ENCODE data around the gene LARP1.

The LARP1 gene

GRCh38 chr5:154837009-154837901 is 82.1 kb downstream of the LARP1 start:
- in situ Hi-C loops (cut with MboI; ENCODE audit: low sequenced_read_pairs), result no loop called here
- no peaks in the 10 kb centered on the region for H3K9me3 ChIP-seq
- H3K4me1 ChIP-seq, result no peaks in the 10 kb centered on the region
- no peaks in the 10 kb centered on the region for H3K27me3 ChIP-seq (ENCODE audit: low read depth)
- H3K36me3 ChIP-seq (replicated peaks), result peaks cover 5% of the 10 kb centered on the region
- DNase-seq (ENCODE audit: low spot score in 2 of 2), result no peak
- no peak overlapping the region for H3K4me3 ChIP-seq

GRCh38 chr5:154840435-154841272 is 85.5 kb downstream of the LARP1 start:
- H3K36me3 ChIP-seq (replicated peaks), result no peaks in the 10 kb centered on the region
- in situ Hi-C loops (cut with MboI; ENCODE audit: low sequenced_read_pairs), result no loop called here
- no peak for DNase-seq (ENCODE audit: low spot score in 2 of 2)
- no peaks in the 10 kb centered on the region for H3K4me1 ChIP-seq
- no peak overlapping the region for H3K4me3 ChIP-seq
- H3K27me3 ChIP-seq (ENCODE audit: low read depth), result no peaks in the 10 kb centered on the region
- H3K9me3 ChIP-seq, result no peaks in the 10 kb centered on the region

GRCh38 chr5:154841273-154841661 is 86.1 kb downstream of the LARP1 start:
- in situ Hi-C loops (cut with MboI; ENCODE audit: low sequenced_read_pairs), result no loop called here
- H3K36me3 ChIP-seq (replicated peaks), result no peaks in the 10 kb centered on the region
- no peak for DNase-seq (ENCODE audit: low spot score in 2 of 2)
- H3K27me3 ChIP-seq (ENCODE audit: low read depth), result no peaks in the 10 kb centered on the region
- no peaks in the 10 kb centered on the region for H3K9me3 ChIP-seq
- no peak overlapping the region for H3K4me3 ChIP-seq
- no peaks in the 10 kb centered on the region for H3K4me1 ChIP-seq

GRCh38 chr5:154842689-154843530 is 87.7 kb downstream of the LARP1 start:
- no peaks in the 10 kb centered on the region for H3K4me1 ChIP-seq
- H3K36me3 ChIP-seq (replicated peaks), result no peaks in the 10 kb centered on the region
- H3K4me3 ChIP-seq, result no peak overlapping the region
- no peak for DNase-seq (ENCODE audit: low spot score in 2 of 2)
- H3K27me3 ChIP-seq (ENCODE audit: low read depth), result no peaks in the 10 kb centered on the region
- in situ Hi-C loops (cut with MboI; ENCODE audit: low sequenced_read_pairs), result no loop called here
- no peaks in the 10 kb centered on the region for H3K9me3 ChIP-seq

- in situ Hi-C loops (cut with MboI; ENCODE audit: low sequenced_read_pairs), result no loop called here
- Histone ChIP-seq H3K4me1 (no peaks in the 10 kb centered on the region), H3K27me3 (ENCODE audit: low read depth) (no peaks in the 10 kb centered on the region), H3K9me3 (no peaks in the 10 kb centered on the region), H3K36me3 (replicated peaks) (no peaks in the 10 kb centered on the region), H3K4me3 (no peak overlapping the region)
- DNase-seq (ENCODE audit: low spot score in 2 of 2), result no peak
These were observed 89.6 kb downstream of the LARP1 start for GRCh38 chr5:154844809-154845208.

- Histone ChIP-seq H3K4me3 (no peak overlapping the region), H3K27me3 (ENCODE audit: low read depth) (no peaks in the 10 kb centered on the region), H3K4me1 (no peaks in the 10 kb centered on the region), H3K36me3 (replicated peaks) (no peaks in the 10 kb centered on the region), H3K9me3 (no peaks in the 10 kb centered on the region)
- no peak for DNase-seq (ENCODE audit: low spot score in 2 of 2)
- in situ Hi-C loops (cut with MboI; ENCODE audit: low sequenced_read_pairs), result no loop called here
These were observed 94.1 kb downstream of the LARP1 start for GRCh38 chr5:154849264-154849785.

- H3K4me3 ChIP-seq, result no peak overlapping the region
- DNase-seq (ENCODE audit: low spot score in 2 of 2), result no peak
- in situ Hi-C loops (cut with MboI; ENCODE audit: low sequenced_read_pairs), result no loop called here
- no peaks in the 10 kb centered on the region for H3K36me3 ChIP-seq (replicated peaks)
- no peaks in the 10 kb centered on the region for H3K27me3 ChIP-seq (ENCODE audit: low read depth)
- no peaks in the 10 kb centered on the region for H3K9me3 ChIP-seq
- H3K4me1 ChIP-seq, result no peaks in the 10 kb centered on the region
These were observed 94.6 kb downstream of the LARP1 start for GRCh38 chr5:154849791-154850201.

GRCh38 chr5:154850255-154851062 is 95.3 kb downstream of the LARP1 start, which contains the start of gene FAXDC2:
Gene FAXDC2, minus strand, starts transcription at chr5:154850603. Its CDS starts 12,425 bp downstream, at chr5:154838178.
- DNase-seq (ENCODE audit: low spot score in 2 of 2), result peak in 1 of 2 experiments; percentile 24
- Histone ChIP-seq H3K9me3 (no peaks in the 10 kb centered on the region), H3K4me1 (no peaks in the 10 kb centered on the region), H3K36me3 (replicated peaks) (no peaks in the 10 kb centered on the region), H3K4me3 (no peak within 1 kb of the TSS), H3K27me3 (ENCODE audit: low read depth) (no peaks in the 10 kb centered on the region)
- in situ Hi-C loops (cut with MboI; ENCODE audit: low sequenced_read_pairs), result no loop called here

GRCh38 chr5:154851351-154851750 is 96.2 kb downstream of the LARP1 start:
- in situ Hi-C loops (cut with MboI; ENCODE audit: low sequenced_read_pairs), result no loop called here
- Histone ChIP-seq H3K4me1 (no peaks in the 10 kb centered on the region), H3K4me3 (no peak overlapping the region), H3K9me3 (no peaks in the 10 kb centered on the region), H3K36me3 (replicated peaks) (no peaks in the 10 kb centered on the region), H3K27me3 (ENCODE audit: low read depth) (no peaks in the 10 kb centered on the region)
- DNase-seq (ENCODE audit: low spot score in 2 of 2), result no peak

- H3K36me3 ChIP-seq (replicated peaks), result peaks cover 3% of the 10 kb centered on the region
- H3K27me3 ChIP-seq (ENCODE audit: low read depth), result no peaks in the 10 kb centered on the region
- in situ Hi-C loops (cut with MboI; ENCODE audit: low sequenced_read_pairs), result no loop called here
- peaks cover 19% of the 10 kb centered on the region for H3K4me1 ChIP-seq
- H3K4me3 ChIP-seq, result peak overlapping the region; percentile 89
- DNase-seq (ENCODE audit: low spot score in 2 of 2), result peak; percentile 90 to 96
- H3K9me3 ChIP-seq, result no peaks in the 10 kb centered on the region; the same call in 1 of the 2 replicates
These were observed 102.5 kb downstream of the LARP1 start for GRCh38 chr5:154857530-154858296.

GRCh38 chr5:154858297-154858971 is 103.3 kb downstream of the LARP1 start, which contains the start of gene CNOT8:
Gene CNOT8, plus strand, starts transcription at chr5:154858627. Its CDS starts 4,652 bp downstream, at chr5:154863279.
- peaks cover 10% of the 10 kb centered on the region for H3K36me3 ChIP-seq (replicated peaks)
- no peaks in the 10 kb centered on the region; the same call in 1 of the 2 replicates for H3K9me3 ChIP-seq
- in situ Hi-C loops (cut with MboI; ENCODE audit: low sequenced_read_pairs), result no loop called here
- peak within 1 kb of the TSS; percentile 89 for H3K4me3 ChIP-seq
- peaks cover 19% of the 10 kb centered on the region for H3K4me1 ChIP-seq
- DNase-seq (ENCODE audit: low spot score in 2 of 2), result peak; percentile 92 to 99
- H3K27me3 ChIP-seq (ENCODE audit: low read depth), result no peaks in the 10 kb centered on the region

Data from HAP-1 (cell line).